ENCODE results near the gene HLCS.

The HLCS gene

GRCh38 chr21:36914244-36915013, 52.0 kb downstream of the HLCS start:
- DNase-seq: no peak

DNA sequence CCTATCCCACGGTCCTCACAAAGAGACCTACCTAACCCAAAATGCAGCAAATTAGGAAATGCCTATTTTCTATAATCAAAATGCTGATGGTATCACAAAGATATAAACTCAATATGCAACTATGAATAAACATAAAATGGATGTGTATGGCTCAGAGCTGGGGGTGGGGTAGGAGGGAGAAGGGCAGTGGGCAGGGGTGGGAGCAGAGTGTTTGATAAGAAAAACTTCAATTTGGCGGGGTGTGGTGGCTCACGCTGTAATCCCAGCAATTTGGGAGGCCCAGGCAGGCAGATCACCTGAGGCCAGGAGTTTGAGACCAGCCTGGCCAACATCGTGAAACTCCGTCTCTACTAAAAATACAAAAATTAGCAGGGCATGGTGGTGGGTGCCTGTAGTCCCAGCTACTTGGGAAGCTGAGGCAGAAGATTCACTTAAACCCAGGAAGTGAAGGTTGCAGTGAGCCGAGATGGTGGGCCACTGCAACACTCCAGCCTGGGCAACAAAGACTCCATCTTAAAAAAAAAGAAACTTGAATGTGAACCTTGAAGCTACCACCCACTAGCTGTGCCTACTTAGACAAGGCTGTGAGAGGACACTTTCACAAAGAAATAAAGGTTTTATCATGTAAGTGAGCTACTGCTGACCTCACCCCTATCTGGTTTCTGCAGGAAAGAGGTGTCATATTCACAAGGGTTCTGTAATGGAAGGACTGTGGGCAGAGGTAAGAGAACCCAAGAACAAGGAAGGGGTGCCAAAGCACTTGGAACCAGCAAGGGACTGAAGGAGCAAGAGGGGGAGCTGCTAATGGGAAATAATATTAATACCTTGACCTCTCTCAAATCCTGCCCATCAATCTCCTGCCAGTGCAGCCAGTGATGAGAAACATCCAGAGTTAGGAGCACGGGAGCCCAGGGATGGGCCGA, 53.0 kb downstream of the HLCS start:
- DNase-seq: no peak

GRCh38 chr21:36910581-36911307, 55.7 kb downstream of the HLCS start:
- no peak for DNase-seq

- no peak for DNase-seq
Measured at GRCh38 chr21:36909901-36910561, 56.4 kb downstream of the HLCS start.

GRCh38 chr21:36909423-36909822, 57.0 kb downstream of the HLCS start:
- DNase-seq: no peak

GRCh38 chr21:36908260-36908908, 58.1 kb downstream of the HLCS start:
- DNase-seq: no peak

DNA sequence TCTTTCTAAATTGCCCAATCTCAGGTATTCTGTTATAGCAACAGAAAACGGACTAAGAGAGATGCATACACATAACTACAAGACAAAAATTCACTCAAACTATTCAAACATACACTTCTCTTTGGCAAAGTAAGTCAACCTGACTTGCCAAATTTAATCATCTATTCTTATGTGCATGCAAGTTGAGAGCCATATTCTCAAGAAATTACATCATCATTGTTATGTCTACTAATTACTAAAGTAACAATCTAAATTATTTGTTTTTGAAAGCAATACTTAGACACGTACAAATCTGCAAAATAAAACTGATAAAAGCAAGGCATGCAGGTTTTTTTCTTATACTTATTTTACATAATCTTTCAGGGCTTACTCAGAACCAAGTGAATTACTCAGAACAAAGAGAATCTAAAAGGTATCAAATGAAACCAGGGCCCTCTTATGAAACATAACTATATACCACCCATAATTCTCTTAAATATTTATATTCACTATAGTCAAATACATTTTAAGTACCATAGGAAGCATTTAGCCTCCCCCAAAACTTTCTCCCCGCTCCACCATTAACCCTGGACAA, 62.3 kb downstream of the HLCS start:
- DNase-seq: no peak

GRCh38 chr21:36902793-36903192, 63.7 kb downstream of the HLCS start:
- DNase-seq: no peak

DNA sequence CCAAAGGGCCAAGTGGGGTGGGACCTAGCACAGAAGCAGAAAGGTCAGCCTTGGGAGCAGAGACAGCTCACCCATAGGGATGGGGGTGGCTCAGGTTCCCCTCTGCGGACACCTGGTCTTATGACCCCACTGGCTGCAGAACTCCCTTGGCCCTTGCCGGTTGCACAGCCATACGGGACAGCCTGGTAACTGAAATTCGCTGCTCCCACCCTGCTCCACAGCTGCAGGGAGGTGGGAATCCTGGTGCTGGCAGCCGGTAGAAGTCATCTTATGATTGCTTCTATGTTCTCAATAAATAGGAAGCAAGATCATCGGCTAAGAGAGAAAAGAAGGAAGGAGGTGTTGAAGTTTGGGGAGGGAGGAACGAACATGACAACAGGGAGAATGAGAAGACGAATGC, 64.1 kb downstream of the HLCS start:
- no peak for DNase-seq

DNA sequence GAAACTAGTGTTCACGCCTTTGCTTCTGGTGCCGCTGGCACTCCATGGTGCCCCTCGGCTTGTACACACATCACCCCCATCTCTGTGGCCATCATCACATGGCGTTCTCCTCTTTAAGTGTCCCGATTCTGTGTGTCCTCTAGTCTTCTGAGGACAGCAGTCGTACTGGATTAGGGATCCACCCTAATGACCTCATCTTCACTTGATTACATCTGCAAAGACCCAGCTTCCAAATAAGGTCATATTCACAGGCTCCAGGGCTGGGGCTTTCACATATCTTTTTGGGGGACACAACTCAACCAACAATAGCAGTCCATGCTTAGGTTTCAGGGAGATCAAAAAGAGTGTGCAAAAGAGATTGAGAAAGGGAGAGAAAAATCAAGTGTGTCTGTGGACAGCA, 64.9 kb downstream of the HLCS start:
- no peak for DNase-seq

GRCh38 chr21:36893581-36893980, 72.9 kb downstream of the HLCS start:
- no peak for DNase-seq

- DNase-seq: no peak
Measured at GRCh38 chr21:36892201-36892600, 74.3 kb downstream of the HLCS start.

- no peak for DNase-seq
Measured at GRCh38 chr21:36891692-36892091, 74.8 kb downstream of the HLCS start.

DNA sequence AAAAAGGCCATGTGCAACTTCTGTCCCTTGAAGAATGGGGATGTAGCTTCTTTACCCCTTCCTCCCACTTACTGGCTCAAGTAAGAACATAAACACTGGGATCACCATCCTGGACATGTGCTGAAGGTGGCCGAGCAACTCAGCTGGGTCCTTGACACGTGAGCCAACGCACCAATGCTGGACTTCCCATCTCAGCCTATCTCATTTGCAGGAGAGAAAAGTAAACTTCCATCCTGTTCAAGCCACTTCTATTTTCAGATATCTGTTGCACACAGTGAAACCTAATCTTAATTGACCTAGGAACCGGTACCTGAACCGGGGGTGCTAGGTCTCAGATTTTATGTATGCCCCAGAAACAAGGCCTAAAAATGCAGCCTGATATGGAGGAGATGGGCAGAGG, 75.3 kb downstream of the HLCS start:
- DNase-seq: no peak

DNA sequence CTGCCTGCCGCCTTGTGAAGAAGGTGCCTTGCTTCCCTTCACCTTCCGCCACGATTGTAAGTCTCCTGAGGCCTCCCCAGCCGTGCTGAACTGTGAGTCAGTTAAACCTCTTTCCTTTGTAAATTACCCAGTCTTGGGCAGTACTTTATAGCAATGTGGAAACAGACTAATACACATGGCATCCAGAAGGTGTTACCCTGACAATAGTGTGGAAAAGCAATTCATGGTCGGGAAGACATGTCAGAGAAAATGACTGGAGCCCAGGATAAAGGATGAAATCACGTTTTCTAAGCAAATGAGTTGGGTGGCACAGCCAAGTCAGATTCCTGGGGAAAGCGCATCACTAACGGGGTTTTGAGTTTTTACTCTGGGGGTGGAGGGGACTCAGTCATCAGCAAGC, 76.4 kb downstream of the HLCS start:
- no peak for DNase-seq

GRCh38 chr21:36889401-36889800, 77.1 kb downstream of the HLCS start:
- no peak for DNase-seq

GRCh38 chr21:36888466-36888865, 78.0 kb downstream of the HLCS start:
- DNase-seq: no peak

DNA sequence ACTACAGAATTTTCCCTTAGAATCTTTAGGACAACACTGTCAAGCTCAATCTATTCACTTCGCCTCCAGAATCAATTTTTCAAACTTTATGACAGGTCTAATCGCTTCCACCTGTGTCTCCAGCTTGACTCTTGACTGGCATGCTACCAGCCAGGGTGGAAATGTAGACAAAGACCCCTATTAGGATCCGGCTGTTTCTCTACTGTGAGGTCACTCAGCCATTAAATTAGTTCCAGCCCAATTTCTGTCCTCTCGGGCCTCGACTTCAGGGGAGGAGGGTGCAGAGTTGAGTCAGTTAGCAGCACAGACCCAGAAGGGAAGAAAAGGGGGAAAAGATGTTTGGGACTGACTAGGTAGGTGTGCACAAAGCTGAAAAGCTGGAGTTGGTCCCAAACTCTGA, 78.5 kb downstream of the HLCS start:
- no peak for DNase-seq

DNA sequence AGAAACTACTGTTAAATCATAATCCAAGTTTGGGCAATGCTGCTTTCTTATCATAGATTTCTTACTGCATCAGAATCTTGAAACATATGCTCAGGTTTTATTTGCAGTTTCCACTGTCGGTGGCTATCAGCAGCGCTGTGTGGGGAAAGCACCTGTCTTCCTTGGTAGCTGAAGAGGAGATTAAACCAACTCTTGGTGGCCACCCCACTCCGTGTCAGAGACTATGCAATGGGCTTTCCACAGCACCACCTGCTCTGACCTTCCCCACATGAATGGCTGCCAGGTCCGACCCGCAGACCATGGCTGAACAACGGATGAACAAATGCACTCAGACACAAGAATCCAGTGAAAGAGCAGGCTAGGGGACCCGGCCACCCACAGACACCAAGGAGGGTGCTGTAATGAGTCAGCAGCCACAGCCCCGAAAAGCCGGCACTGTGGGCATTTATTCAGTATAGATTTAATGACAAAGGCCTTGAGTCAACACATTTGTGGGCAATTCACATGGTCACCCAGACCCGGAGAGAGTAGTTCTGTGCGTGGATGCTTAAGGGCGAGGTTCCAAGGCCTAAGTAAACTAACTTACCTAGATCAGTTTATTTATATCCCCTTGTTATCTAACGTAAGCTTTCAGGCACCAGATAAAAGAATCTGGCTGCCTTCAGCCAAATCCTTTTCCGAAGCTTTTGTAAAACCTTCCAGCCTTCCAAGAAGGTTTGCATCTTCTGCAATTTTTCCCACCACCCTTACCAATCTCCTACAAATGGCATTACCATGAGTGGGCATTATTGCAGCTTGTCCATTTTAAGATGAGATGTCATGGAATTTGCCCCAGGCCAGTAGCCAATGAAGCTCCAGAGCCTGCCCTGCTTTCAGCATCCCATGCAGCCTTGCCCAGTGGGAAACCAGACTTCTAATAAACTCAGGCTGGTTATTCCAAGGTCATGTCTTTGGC, 82.7 kb downstream of the HLCS start:
- DNase-seq: no peak

GRCh38 chr21:36882776-36883175, 83.7 kb downstream of the HLCS start:
- no peak for DNase-seq

- no peak for DNase-seq
Measured at GRCh38 chr21:36881228-36881627, 85.2 kb downstream of the HLCS start.
